Effector CD8-positive, alpha-beta T cell (primary cell): ENCODE data around the gene FABP3.

ENCODE experiments used
- DNase-seq: peaks from one replicate; lab custom pipeline; 2025; lab: John Stamatoyannopoulos, UW

The FABP3 gene

GRCh38 chr1:31372051-31372450 is 825 bp downstream of the FABP3 start:
- DNase-seq, result no peak

- DNase-seq, result no peak
Measured at GRCh38 chr1:31371121-31371959, 1.5 kb downstream of the FABP3 start.

GRCh38 chr1:31370565-31370964 is 2.3 kb downstream of the FABP3 start:
- DNase-seq, result no peak

- DNase-seq, result no peak
Measured at GRCh38 chr1:31370021-31370420, 2.9 kb downstream of the FABP3 start.

- no peak for DNase-seq
Measured at GRCh38 chr1:31368611-31369107, 4.2 kb downstream of the FABP3 start.

- no peak for DNase-seq
Measured at GRCh38 chr1:31366796-31367195, 6.1 kb downstream of the FABP3 start.

GRCh38 chr1:31364561-31365250 is 8.2 kb downstream of the FABP3 start:
- DNase-seq, result no peak

GRCh38 chr1:31362032-31362431 is 10.8 kb downstream of the FABP3 start:
- DNase-seq, result no peak

- no peak for DNase-seq
Measured at GRCh38 chr1:31361607-31362006, 11.3 kb downstream of the FABP3 start.

GRCh38 chr1:31356427-31356826 is 16.4 kb downstream of the FABP3 start:
- DNase-seq, result no peak

GRCh38 chr1:31354283-31354682 is 18.6 kb downstream of the FABP3 start:
- no peak for DNase-seq

GRCh38 chr1:31348449-31348848 is 24.4 kb downstream of the FABP3 start:
- no peak for DNase-seq

GRCh38 chr1:31346785-31347184 is 26.1 kb downstream of the FABP3 start:
- DNase-seq, result no peak

- DNase-seq, result no peak
Measured at GRCh38 chr1:31345635-31346034, 27.2 kb downstream of the FABP3 start.

GRCh38 chr1:31344503-31344902 is 28.4 kb downstream of the FABP3 start:
- no peak for DNase-seq

- no peak for DNase-seq
Measured at GRCh38 chr1:31336687-31337467, 36.0 kb downstream of the FABP3 start.

- no peak for DNase-seq
Measured at GRCh38 chr1:31335007-31335406, 37.9 kb downstream of the FABP3 start.

- no peak for DNase-seq
Measured at GRCh38 chr1:31327381-31327780, 45.5 kb downstream of the FABP3 start.

- DNase-seq, result no peak
Measured at GRCh38 chr1:31326461-31326860, 46.4 kb downstream of the FABP3 start.

- no peak for DNase-seq
Measured at GRCh38 chr1:31324992-31325391, 47.9 kb downstream of the FABP3 start.

GRCh38 chr1:31324093-31324492 is 48.8 kb downstream of the FABP3 start:
- DNase-seq, result no peak

GRCh38 chr1:31318146-31318545 is 54.7 kb downstream of the FABP3 start:
- DNase-seq, result no peak
